Osteoblast (primary cell): ENCODE measurements around the gene MTCH1. TPM values are rescaled to one million over a fixed set of nuclear protein-coding genes. Genes with fewer than 3 reads are reported as not detected.
"Not testable (repeated sequence)": the region's sequence is repeated elsewhere in the genome, so short reads cannot be mapped to it uniquely, and the experiment has no call there.

Experiments
- DNase-seq: peaks from one replicate; pipeline ENCODE4 v3.0.0; 2011; ENCODE audit warnings: low spot score, mixed read lengths; ENCODE audit not compliant: insufficient read length; ENCODE audit errors: missing footprints
- H2AFZ ChIP-seq: 2 replicates; pipeline ENCODE4 v1.6.0; 2011; ENCODE audit warnings: mild to moderate bottlenecking, low read length
- H3K27ac ChIP-seq: 2 replicates; pipeline ENCODE4 v1.5.1; 2011; ENCODE audit warnings: mild to moderate bottlenecking, low read depth, low read length, moderate library complexity
- H3K27me3 ChIP-seq: 2 replicates; pipeline ENCODE4 v1.6.0; 2012; ENCODE audit warnings: mild to moderate bottlenecking, control low read depth, inconsistent platforms, low read length, moderate library complexity; ENCODE audit not compliant: insufficient read depth
- H3K36me3 ChIP-seq: 2 replicates; pipeline ENCODE4 v1.5.1; 2011; ENCODE audit warnings: mild to moderate bottlenecking, low read length, control low read depth, moderate library complexity; ENCODE audit not compliant: insufficient read depth
- H3K4me1 ChIP-seq: 2 replicates; pipeline ENCODE4 v1.5.1; 2011; ENCODE audit warnings: mild to moderate bottlenecking, low read length, control low read depth, moderate library complexity; ENCODE audit not compliant: insufficient read depth
- H3K4me2 ChIP-seq: 2 replicates; pipeline ENCODE4 v1.6.0; 2011; ENCODE audit warnings: mild to moderate bottlenecking, low read length; ENCODE audit not compliant: insufficient read depth
- H3K4me3 ChIP-seq: fragments of 200-600 bp; sonication (generic); 3 replicates; pipeline ENCODE4 v1.5.1; 2012; ENCODE audit warnings: mild to moderate bottlenecking, low read length, inconsistent platforms; ENCODE audit not compliant: insufficient read depth
- H3K79me2 ChIP-seq: 2 replicates; pipeline ENCODE4 v1.6.0; 2012; ENCODE audit warnings: mild to moderate bottlenecking, low read length, control low read depth, inconsistent platforms; ENCODE audit not compliant: insufficient read depth
- H3K9me3 ChIP-seq: 2 replicates; pipeline ENCODE4 v1.5.1; 2011; ENCODE audit warnings: low read depth, low read length, control low read depth
- H4K20me1 ChIP-seq: 2 replicates; pipeline ENCODE4 v1.6.0; 2012; ENCODE audit warnings: mild to moderate bottlenecking, low read length, control low read depth; ENCODE audit not compliant: insufficient read depth
- total RNA-seq: library from RNA; depleted of rRNA; stranded (reverse); fragments of >200 nt; gene quantifications from 2 replicates; pipeline ENCODE4 v1.2.3, GENCODE V29; 2012
- TF ChIP-seq, protein P1 (sequence below): IDR thresholded peaks from 2 replicates; pipeline ENCODE4 v1.5.1; 2011; ENCODE audit warnings: mild to moderate bottlenecking, low read depth, low read length, moderate library complexity; ENCODE audit errors: extremely low read depth

Gene MTCH1
- total RNA-seq, 1 donor, result 185 TPM

GRCh38 chr6:36940027-36940426 lies 46.0 kb downstream of the MTCH1 start:
- Histone ChIP-seq H3K4me3 (no peak overlapping the region), H3K4me1 (peaks cover 13% of the 10 kb centered on the region), H3K27me3 (no peaks in the 10 kb centered on the region), H3K79me2 (no peaks in the 10 kb centered on the region), H3K4me2 (no peak overlapping the region), H3K36me3 (no peaks in the 10 kb centered on the region), H2AFZ (no peak overlapping the region), H4K20me1 (no peaks in the 10 kb centered on the region), H3K9me3 (no peaks in the 10 kb centered on the region), H3K27ac (no peak overlapping the region)
- DNase-seq, result no peak
- TF ChIP-seq, protein P1, sequence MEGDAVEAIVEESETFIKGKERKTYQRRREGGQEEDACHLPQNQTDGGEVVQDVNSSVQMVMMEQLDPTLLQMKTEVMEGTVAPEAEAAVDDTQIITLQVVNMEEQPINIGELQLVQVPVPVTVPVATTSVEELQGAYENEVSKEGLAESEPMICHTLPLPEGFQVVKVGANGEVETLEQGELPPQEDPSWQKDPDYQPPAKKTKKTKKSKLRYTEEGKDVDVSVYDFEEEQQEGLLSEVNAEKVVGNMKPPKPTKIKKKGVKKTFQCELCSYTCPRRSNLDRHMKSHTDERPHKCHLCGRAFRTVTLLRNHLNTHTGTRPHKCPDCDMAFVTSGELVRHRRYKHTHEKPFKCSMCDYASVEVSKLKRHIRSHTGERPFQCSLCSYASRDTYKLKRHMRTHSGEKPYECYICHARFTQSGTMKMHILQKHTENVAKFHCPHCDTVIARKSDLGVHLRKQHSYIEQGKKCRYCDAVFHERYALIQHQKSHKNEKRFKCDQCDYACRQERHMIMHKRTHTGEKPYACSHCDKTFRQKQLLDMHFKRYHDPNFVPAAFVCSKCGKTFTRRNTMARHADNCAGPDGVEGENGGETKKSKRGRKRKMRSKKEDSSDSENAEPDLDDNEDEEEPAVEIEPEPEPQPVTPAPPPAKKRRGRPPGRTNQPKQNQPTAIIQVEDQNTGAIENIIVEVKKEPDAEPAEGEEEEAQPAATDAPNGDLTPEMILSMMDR, result no peak

DNA sequence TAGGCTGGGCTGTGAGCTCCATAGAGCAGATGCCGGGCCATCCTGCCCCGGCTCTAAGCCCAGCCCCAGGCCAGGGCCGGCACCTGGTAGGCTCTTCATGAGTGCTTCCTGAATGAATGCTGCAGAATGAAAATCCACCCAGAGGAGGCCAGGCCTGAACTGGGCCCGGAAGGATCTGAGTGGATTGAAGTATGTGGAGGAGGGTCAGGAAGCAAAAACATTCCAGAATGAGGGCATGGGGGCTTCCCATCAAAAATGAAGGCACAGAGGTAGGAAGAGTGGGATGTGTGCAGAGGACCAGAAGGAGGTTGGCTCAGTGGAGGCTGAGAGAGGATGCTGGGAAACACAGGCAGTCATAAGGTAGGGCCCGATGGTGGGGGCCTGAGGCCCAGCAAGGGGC lies 47.0 kb downstream of the MTCH1 start:
- H3K79me2 ChIP-seq, H3K4me2 ChIP-seq, DNase-seq, H3K36me3 ChIP-seq, H3K4me3 ChIP-seq, H3K27me3 ChIP-seq, H2AFZ ChIP-seq, H4K20me1 ChIP-seq, H3K9me3 ChIP-seq: not testable (repeated sequence)
- peaks cover 13% of the 10 kb centered on the region for H3K4me1 ChIP-seq
- peak overlapping the region; percentile 65 for H3K27ac ChIP-seq

- peaks cover 14% of the 10 kb centered on the region for H3K4me1 ChIP-seq
- H4K20me1 ChIP-seq, result no peaks in the 10 kb centered on the region
- H3K4me3 ChIP-seq, result no peak overlapping the region
- H3K4me2 ChIP-seq, result no peak overlapping the region
- no peaks in the 10 kb centered on the region for H3K36me3 ChIP-seq
- H3K9me3 ChIP-seq, result no peaks in the 10 kb centered on the region
- peak overlapping the region; percentile 65 for H3K27ac ChIP-seq
- no peaks in the 10 kb centered on the region for H3K27me3 ChIP-seq
- peak; percentile 98 for DNase-seq
- H3K79me2 ChIP-seq, result no peaks in the 10 kb centered on the region
- H2AFZ ChIP-seq, result no peak overlapping the region
- TF ChIP-seq, protein P1, result no peak
These were observed 47.5 kb downstream of the MTCH1 start for GRCh38 chr6:36938536-36938935.

DNA sequence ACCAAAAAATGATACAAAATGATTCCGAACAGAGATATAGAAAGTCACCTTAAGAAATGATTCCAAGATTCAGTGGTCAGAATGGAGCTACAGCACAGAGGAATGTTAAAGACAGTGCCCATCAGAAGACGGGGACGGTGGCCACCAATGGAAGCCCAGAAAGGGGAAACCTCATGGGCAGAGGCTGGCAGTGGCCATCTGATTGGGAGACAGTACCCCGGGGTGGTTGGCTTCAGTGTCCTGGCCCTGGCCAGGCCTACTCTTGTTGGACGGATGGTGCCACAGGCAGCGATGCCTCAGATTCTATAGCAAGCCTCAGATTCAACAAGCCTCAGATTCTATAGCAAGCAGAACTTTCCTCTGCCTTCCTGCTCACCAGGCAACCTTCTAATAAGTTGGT lies 48.1 kb downstream of the MTCH1 start:
- Histone ChIP-seq H3K79me2 (no peaks in the 10 kb centered on the region), H3K9me3 (no peaks in the 10 kb centered on the region), H3K4me2 (no peak overlapping the region), H4K20me1 (no peaks in the 10 kb centered on the region), H3K36me3 (no peaks in the 10 kb centered on the region), H3K27ac (peak overlapping the region; percentile 65), H3K4me1 (peaks cover 20% of the 10 kb centered on the region), H3K4me3 (no peak overlapping the region), H2AFZ (no peak overlapping the region), H3K27me3 (no peaks in the 10 kb centered on the region)
- TF ChIP-seq, protein P1, result no peak
- no peak for DNase-seq
